ENCODE results near the gene GCA. TPM values are rescaled to one million over a fixed set of nuclear protein-coding genes. Genes with fewer than 3 reads are reported as not detected.
A peak's percentile ranks its signal among the peaks of the same experiment; 100 is the strongest.

The GCA gene
- total RNA-seq, 1 donor from 2014 or later: 33.3 TPM

- no peaks in the 10 kb centered on the region for H3K27me3 ChIP-seq (ENCODE audit: control insufficient read depth, insufficient read depth, low read length)
- H3K4me3 ChIP-seq (ENCODE audit: low read depth, low read length): peak overlapping the region; percentile 6
- DNase-seq (ENCODE audit: low read depth): no peak
- no peak for TF ChIP-seq CTCF (IDR thresholded peaks at IDR 0.05; ENCODE audit: insufficient read depth, low read length, poor library complexity, severe bottlenecking)
- H3K36me3 ChIP-seq (ENCODE audit: control insufficient read depth, insufficient read depth, low read length): no peaks in the 10 kb centered on the region
Measured at GRCh38 chr2:162343492-162343823, 474 bp upstream of the GCA start.

- TF ChIP-seq CTCF (IDR thresholded peaks at IDR 0.05; ENCODE audit: insufficient read depth, low read length, poor library complexity, severe bottlenecking): no peak
- Histone ChIP-seq H3K27me3 (ENCODE audit: control insufficient read depth, insufficient read depth, low read length) (no peaks in the 10 kb centered on the region), H3K4me3 (ENCODE audit: low read depth, low read length) (peak overlapping the region; percentile 87), H3K36me3 (ENCODE audit: control insufficient read depth, insufficient read depth, low read length) (no peaks in the 10 kb centered on the region)
- no peak for DNase-seq (ENCODE audit: low read depth)
Measured at GRCh38 chr2:162344617-162344950, 652 bp downstream of the GCA start.

- no peak for DNase-seq (ENCODE audit: low read depth)
- Histone ChIP-seq H3K27me3 (ENCODE audit: control insufficient read depth, insufficient read depth, low read length) (no peaks in the 10 kb centered on the region), H3K36me3 (ENCODE audit: control insufficient read depth, insufficient read depth, low read length) (no peaks in the 10 kb centered on the region), H3K4me3 (ENCODE audit: low read depth, low read length) (no peak overlapping the region)
- no peak for TF ChIP-seq CTCF (IDR thresholded peaks at IDR 0.05; ENCODE audit: insufficient read depth, low read length, poor library complexity, severe bottlenecking)
Measured at GRCh38 chr2:162365392-162365791, 21.5 kb downstream of the GCA start.

- no peaks in the 10 kb centered on the region for H3K36me3 ChIP-seq (ENCODE audit: control insufficient read depth, insufficient read depth, low read length)
- no peak for DNase-seq (ENCODE audit: low read depth)
Measured at GRCh38 chr2:162368494-162368893, 24.6 kb downstream of the GCA start.

GRCh38 chr2:162369551-162369950 lies 25.6 kb downstream of the GCA start:
- Histone ChIP-seq H3K4me3 (ENCODE audit: low read depth, low read length) (no peak overlapping the region), H3K27me3 (ENCODE audit: control insufficient read depth, insufficient read depth, low read length) (no peaks in the 10 kb centered on the region), H3K36me3 (ENCODE audit: control insufficient read depth, insufficient read depth, low read length) (no peaks in the 10 kb centered on the region)
- no peak for DNase-seq (ENCODE audit: low read depth)
- TF ChIP-seq CTCF (IDR thresholded peaks at IDR 0.05; ENCODE audit: insufficient read depth, low read length, poor library complexity, severe bottlenecking): no peak

More at GRCh38 chr2:162368494-162368893, 24.6 kb downstream of the GCA start:
- TF ChIP-seq CTCF (IDR thresholded peaks at IDR 0.05; ENCODE audit: insufficient read depth, low read length, poor library complexity, severe bottlenecking): no peak
- Histone ChIP-seq H3K4me3 (ENCODE audit: low read depth, low read length) (no peak overlapping the region), H3K27me3 (ENCODE audit: control insufficient read depth, insufficient read depth, low read length) (no peaks in the 10 kb centered on the region)

- Histone ChIP-seq H3K36me3 (ENCODE audit: control insufficient read depth, insufficient read depth, low read length) (no peaks in the 10 kb centered on the region), H3K4me3 (ENCODE audit: low read depth, low read length) (no peak overlapping the region), H3K27me3 (ENCODE audit: control insufficient read depth, insufficient read depth, low read length) (no peaks in the 10 kb centered on the region)
- DNase-seq (ENCODE audit: low read depth): no peak
- no peak for TF ChIP-seq CTCF (IDR thresholded peaks at IDR 0.05; ENCODE audit: insufficient read depth, low read length, poor library complexity, severe bottlenecking)
Measured at GRCh38 chr2:162370931-162371330, 27.0 kb downstream of the GCA start.
